HEK293 (cell line): ENCODE measurements around the gene CHMP6.

Experiments
- CTCF ChIA-PET: fragments of 350-600 bp; formaldehyde crosslinking; extraction: SDS; loops from one replicate; lab custom pipeline; 2021; ENCODE audit warnings: antibody characterized with exemption; lab: Yijun Ruan, JAX
- POLR2A ChIA-PET: fragments of 300-600 bp; formaldehyde crosslinking; extraction: SDS; loops from one replicate; lab custom pipeline; 2020; ENCODE audit warnings: antibody characterized with exemption, inconsistent platforms; lab: Yijun Ruan, JAX
- H3K27ac ChIP-seq: fragments of 200-500 bp; sonication (Bioruptor generic); 2 replicates; pipeline ENCODE4 v1.5.1; 2014; ENCODE audit warnings: low read depth, low read length, control low read depth, inconsistent platforms; ENCODE audit errors: extremely low read depth
- H3K36me3 ChIP-seq, 2 experiments: fragments of 200-500 bp in 1 of 2; sonication (Bioruptor generic) in 1 of 2; 1 replicate in 1 of 2; 2 replicates in 1 of 2; pipeline ENCODE4 v1.5.1; 2014 to 2017; ENCODE audit warnings: inconsistent platforms in 2 of 2, low read length in 2 of 2; ENCODE audit not compliant: control insufficient read depth in 2 of 2, insufficient read depth in 1 of 2
- H3K4me1 ChIP-seq: fragments of 200-500 bp; sonication (Bioruptor generic); 2 replicates; pipeline ENCODE4 v1.5.1; 2014; ENCODE audit warnings: mild to moderate bottlenecking, low read length, inconsistent platforms; ENCODE audit not compliant: control insufficient read depth, insufficient read depth
- H3K4me3 ChIP-seq: 2 replicates; pipeline ENCODE4 v1.5.1; 2011; ENCODE audit warnings: low read depth, mild to moderate bottlenecking, control low read depth, low read length, moderate library complexity
- H3K9me3 ChIP-seq: fragments of 200-500 bp; sonication (Bioruptor generic); 2 replicates; pipeline ENCODE4 v1.5.1; 2014; ENCODE audit warnings: low read depth, low read length, inconsistent platforms; ENCODE audit not compliant: control insufficient read depth, insufficient read depth
- BCL11A ChIP-seq: fragments of 450-650 bp; formaldehyde crosslinking; IDR thresholded peaks from 2 replicates; pipeline ENCODE4 v1.5.1; 2016; ENCODE audit warnings: low read depth, missing biosample characterization, missing genetic modification characterization
- HIC1 ChIP-seq: fragments of 450-650 bp; formaldehyde crosslinking; IDR thresholded peaks from 2 replicates; pipeline ENCODE4 v1.5.1; 2016; ENCODE audit warnings: missing biosample characterization, missing genetic modification characterization
- HOXD13 ChIP-seq: sonication (generic); formaldehyde crosslinking; IDR thresholded peaks from 2 replicates; pipeline ENCODE4 v1.8.0; 2022; ENCODE audit warnings: missing genetic modification reagents, borderline replicate concordance
- OSR2 ChIP-seq: fragments of 450-650 bp; formaldehyde crosslinking; IDR thresholded peaks from 2 replicates; pipeline ENCODE4 v1.5.1; 2016; ENCODE audit warnings: missing biosample characterization, missing genetic modification characterization
- REST ChIP-seq: fragments of 450-650 bp; formaldehyde crosslinking; IDR thresholded peaks from 2 replicates; pipeline ENCODE4 v1.5.1; 2016; ENCODE audit warnings: missing biosample characterization, missing genetic modification characterization
- ZBTB21 ChIP-seq: fragments of 450-650 bp; formaldehyde crosslinking; IDR thresholded peaks from 2 replicates; pipeline ENCODE4 v1.5.1; 2017; ENCODE audit warnings: missing biosample characterization, missing genetic modification characterization
- ZNF202 ChIP-seq: fragments of 450-650 bp; formaldehyde crosslinking; IDR thresholded peaks from 2 replicates; pipeline ENCODE4 v1.5.1; 2016; ENCODE audit warnings: missing biosample characterization, missing genetic modification characterization, borderline replicate concordance
- ZNF624 ChIP-seq: fragments of 450-650 bp; formaldehyde crosslinking; IDR thresholded peaks from 2 replicates; pipeline ENCODE4 v1.5.1; 2017; ENCODE audit warnings: missing biosample characterization, missing genetic modification characterization
- ZNF629 ChIP-seq: fragments of 450-650 bp; formaldehyde crosslinking; IDR thresholded peaks from 2 replicates; pipeline ENCODE4 v1.5.1; 2017; ENCODE audit warnings: missing biosample characterization, missing genetic modification characterization
- ZNF660 ChIP-seq: fragments of 450-650 bp; IDR thresholded peaks from 2 replicates; pipeline ENCODE4 v1.5.1; 2018; ENCODE audit warnings: missing biosample characterization, mild to moderate bottlenecking, missing genetic modification characterization
- ZNF677 ChIP-seq: fragments of 450-650 bp; IDR thresholded peaks from 2 replicates; pipeline ENCODE4 v1.5.0; 2018; ENCODE audit warnings: missing biosample characterization, mild to moderate bottlenecking, missing genetic modification characterization, moderate library complexity
- ZNF701 ChIP-seq: fragments of 450-650 bp; formaldehyde crosslinking; IDR thresholded peaks from 2 replicates; pipeline ENCODE4 v1.5.1; 2016; ENCODE audit warnings: missing biosample characterization, missing genetic modification characterization
- ZSCAN23 ChIP-seq: fragments of 450-650 bp; formaldehyde crosslinking; IDR thresholded peaks from 2 replicates; pipeline ENCODE4 v1.5.1; 2016; ENCODE audit warnings: missing biosample characterization, missing genetic modification characterization
- TF ChIP-seq, protein P1 (sequence below): fragments of 450-650 bp; formaldehyde crosslinking; IDR thresholded peaks from 2 replicates; pipeline ENCODE4 v1.5.1; 2016; ENCODE audit warnings: missing biosample characterization, missing genetic modification characterization
- TF ChIP-seq, protein P2 (sequence below): fragments of 450-650 bp; formaldehyde crosslinking; IDR thresholded peaks from 2 replicates; pipeline ENCODE4 v1.5.1; 2016; ENCODE audit warnings: missing biosample characterization, missing genetic modification characterization

The CHMP6 gene

GRCh38 chr17:81022344-81022676 is 30.7 kb downstream of the CHMP6 start:
- Histone ChIP-seq H3K27ac (no peak overlapping the region), H3K4me3 (no peak overlapping the region), H3K9me3 (no peaks in the 10 kb centered on the region), H3K4me1 (no peaks in the 10 kb centered on the region), H3K36me3 (no peaks in the 10 kb centered on the region)
- TF ChIP-seq REST (tag by site-specific recombination) (peak; percentile 76; the same call in 1 of the 2 replicates), ZBTB21 (tag by site-specific recombination) (no peak), ZSCAN23 (tag by site-specific recombination) (no peak), ZNF629 (no peak)
- TF ChIP-seq, protein P1, sequence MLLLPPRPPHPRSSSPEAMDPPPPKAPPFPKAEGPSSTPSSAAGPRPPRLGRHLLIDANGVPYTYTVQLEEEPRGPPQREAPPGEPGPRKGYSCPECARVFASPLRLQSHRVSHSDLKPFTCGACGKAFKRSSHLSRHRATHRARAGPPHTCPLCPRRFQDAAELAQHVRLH = no peak
- ChIA-PET POLR2A (interaction anchor here (0.7 kb wide), 1 partner anchor 10 kb away, joined by 3 read pairs; no protein-coding TSS in a partner anchor), CTCF (interaction anchor here (0.6 to 5.7 kb wide), 8 partner anchors 10 to 250 kb away, joined by 3 to 109 read pairs (median 4); partner anchors contain the start of gene BAIAP2)

- Histone ChIP-seq H3K4me1 (no peaks in the 10 kb centered on the region), H3K4me3 (no peak overlapping the region), H3K36me3 (no peaks in the 10 kb centered on the region), H3K9me3 (no peaks in the 10 kb centered on the region), H3K27ac (no peak overlapping the region)
- ChIA-PET CTCF (interaction anchor here (0.7 to 5.7 kb wide), 9 partner anchors 12 to 460 kb away, joined by 3 to 109 read pairs (median 4); no protein-coding TSS in a partner anchor), POLR2A (interaction anchor here (1.3 to 1.8 kb wide), 2 partner anchors 10 to 40 kb away, joined by 3 to 6 read pairs; partner anchors contain the start of gene BAIAP2)
- TF ChIP-seq, protein P2, sequence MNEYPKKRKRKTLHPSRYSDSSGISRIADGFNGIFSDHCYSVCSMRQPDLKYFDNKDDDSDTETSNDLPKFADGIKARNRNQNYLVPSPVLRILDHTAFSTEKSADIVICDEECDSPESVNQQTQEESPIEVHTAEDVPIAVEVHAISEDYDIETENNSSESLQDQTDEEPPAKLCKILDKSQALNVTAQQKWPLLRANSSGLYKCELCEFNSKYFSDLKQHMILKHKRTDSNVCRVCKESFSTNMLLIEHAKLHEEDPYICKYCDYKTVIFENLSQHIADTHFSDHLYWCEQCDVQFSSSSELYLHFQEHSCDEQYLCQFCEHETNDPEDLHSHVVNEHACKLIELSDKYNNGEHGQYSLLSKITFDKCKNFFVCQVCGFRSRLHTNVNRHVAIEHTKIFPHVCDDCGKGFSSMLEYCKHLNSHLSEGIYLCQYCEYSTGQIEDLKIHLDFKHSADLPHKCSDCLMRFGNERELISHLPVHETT (tag by site-specific recombination) = no peak
- TF ChIP-seq ZNF624 (no peak), BCL11A (tag by site-specific recombination) (no peak), OSR2 (tag by site-specific recombination) (no peak), ZNF660 (tag by site-specific recombination) (no peak), HOXD13 (CRISPR knock-in tag) (no peak), ZNF677 (no peak), ZNF202 (tag by site-specific recombination) (no peak)
Observed at GRCh38 chr17:81025065-81025740, 33.6 kb downstream of the CHMP6 start.

GRCh38 chr17:81025741-81026129 is 34.1 kb downstream of the CHMP6 start:
- Histone ChIP-seq H3K4me3 (no peak overlapping the region), H3K9me3 (no peaks in the 10 kb centered on the region), H3K36me3 (peaks cover 0 to under 1% of the 10 kb centered on the region in 2 experiments; a peak in 1 of 3 replicates), H3K27ac (no peak overlapping the region), H3K4me1 (no peaks in the 10 kb centered on the region)
- ChIA-PET POLR2A (interaction anchor here (0.6 to 1.8 kb wide), 3 partner anchors 10 to 40 kb away, joined by 3 to 11 read pairs (median 6); partner anchors contain the start of gene BAIAP2), CTCF (interaction anchor here (0.8 to 5.7 kb wide), 7 partner anchors 12 to 76 kb away, joined by 3 to 109 read pairs (median 5); no protein-coding TSS in a partner anchor)
- TF ChIP-seq ZNF701 (no peak), HIC1 (no peak)
